Measurements from ENCODE around the gene COL6A3.

Gene COL6A3

GRCh38 chr2:237348281-237348865 lies 65.6 kb downstream of the COL6A3 start:
- TF ChIP-seq YY1 (IDR thresholded peaks at IDR 0.05; ENCODE audit: insufficient read depth, insufficient read length) = no peak
- TF ChIP-seq SUZ12 (IDR thresholded peaks at IDR 0.05; ENCODE audit: extremely low read depth, insufficient read depth, insufficient read length) = no peak
- no peak for TF ChIP-seq ZNF274 (IDR thresholded peaks at IDR 0.05; ENCODE audit: low read depth, low read length)
- H3K36me3 ChIP-seq (ENCODE audit: insufficient read depth, insufficient read length, low read length) = peaks cover 21% of the 10 kb centered on the region
- no peaks in the 10 kb centered on the region for H3K27me3 ChIP-seq (ENCODE audit: insufficient read depth, insufficient read length)
- no peak overlapping the region for H3K4me3 ChIP-seq (ENCODE audit: insufficient read length, low read depth)
- H3K9ac ChIP-seq (ENCODE audit: insufficient read length, low read depth) = no peak overlapping the region
- H3K9me3 ChIP-seq (ENCODE audit: insufficient read depth, low read length) = no peaks in the 10 kb centered on the region
- peaks cover 6% of the 10 kb centered on the region for H3K4me1 ChIP-seq (ENCODE audit: insufficient read depth, insufficient read length)
- DNase-seq (ENCODE audit: low read depth, low spot score) = no peak

- Histone ChIP-seq H3K36me3 (ENCODE audit: insufficient read depth, insufficient read length, low read length) (peaks cover 21% of the 10 kb centered on the region), H3K4me3 (ENCODE audit: insufficient read length, low read depth) (no peak overlapping the region), H3K27me3 (ENCODE audit: insufficient read depth, insufficient read length) (no peaks in the 10 kb centered on the region), H3K4me1 (ENCODE audit: insufficient read depth, insufficient read length) (peaks cover 3% of the 10 kb centered on the region), H3K9me3 (ENCODE audit: insufficient read depth, low read length) (no peaks in the 10 kb centered on the region), H3K9ac (ENCODE audit: insufficient read length, low read depth) (no peak overlapping the region)
- TF ChIP-seq SUZ12 (IDR thresholded peaks at IDR 0.05; ENCODE audit: extremely low read depth, insufficient read depth, insufficient read length) = no peak
- TF ChIP-seq ZNF274 (IDR thresholded peaks at IDR 0.05; ENCODE audit: low read depth, low read length) = no peak
- no peak for TF ChIP-seq YY1 (IDR thresholded peaks at IDR 0.05; ENCODE audit: insufficient read depth, insufficient read length)
- DNase-seq (ENCODE audit: low read depth, low spot score) = no peak
Observed at GRCh38 chr2:237345891-237346640, 67.9 kb downstream of the COL6A3 start.

GRCh38 chr2:237345411-237345810 lies 68.6 kb downstream of the COL6A3 start:
- H3K9ac ChIP-seq (ENCODE audit: insufficient read length, low read depth) = no peak overlapping the region
- TF ChIP-seq YY1 (IDR thresholded peaks at IDR 0.05; ENCODE audit: insufficient read depth, insufficient read length) (no peak), ZNF274 (IDR thresholded peaks at IDR 0.05; ENCODE audit: low read depth, low read length) (no peak), SUZ12 (IDR thresholded peaks at IDR 0.05; ENCODE audit: extremely low read depth, insufficient read depth, insufficient read length) (no peak)
- peaks cover 26% of the 10 kb centered on the region for H3K36me3 ChIP-seq (ENCODE audit: insufficient read depth, insufficient read length, low read length)

GRCh38 chr2:237344942-237345341 lies 69.0 kb downstream of the COL6A3 start:
- H3K27me3 ChIP-seq (ENCODE audit: insufficient read depth, insufficient read length) = no peaks in the 10 kb centered on the region
- no peaks in the 10 kb centered on the region for H3K9me3 ChIP-seq (ENCODE audit: insufficient read depth, low read length)
- H3K4me1 ChIP-seq (ENCODE audit: insufficient read depth, insufficient read length) = no peaks in the 10 kb centered on the region
- no peak overlapping the region for H3K4me3 ChIP-seq (ENCODE audit: insufficient read length, low read depth)
- DNase-seq (ENCODE audit: low read depth, low spot score) = no peak
- peaks cover 30% of the 10 kb centered on the region for H3K36me3 ChIP-seq (ENCODE audit: insufficient read depth, insufficient read length, low read length)
- TF ChIP-seq YY1 (IDR thresholded peaks at IDR 0.05; ENCODE audit: insufficient read depth, insufficient read length) (no peak), ZNF274 (IDR thresholded peaks at IDR 0.05; ENCODE audit: low read depth, low read length) (no peak), SUZ12 (IDR thresholded peaks at IDR 0.05; ENCODE audit: extremely low read depth, insufficient read depth, insufficient read length) (no peak)
- no peak overlapping the region for H3K9ac ChIP-seq (ENCODE audit: insufficient read length, low read depth)

More at GRCh38 chr2:237345411-237345810, 68.6 kb downstream of the COL6A3 start:
- no peaks in the 10 kb centered on the region for H3K4me1 ChIP-seq (ENCODE audit: insufficient read depth, insufficient read length)
- no peaks in the 10 kb centered on the region for H3K27me3 ChIP-seq (ENCODE audit: insufficient read depth, insufficient read length)
- H3K4me3 ChIP-seq (ENCODE audit: insufficient read length, low read depth) = no peak overlapping the region
- DNase-seq (ENCODE audit: low read depth, low spot score) = no peak
- H3K9me3 ChIP-seq (ENCODE audit: insufficient read depth, low read length) = no peaks in the 10 kb centered on the region

- Histone ChIP-seq H3K9ac (ENCODE audit: insufficient read length, low read depth) (no peak overlapping the region), H3K36me3 (ENCODE audit: insufficient read depth, insufficient read length, low read length) (peaks cover 35% of the 10 kb centered on the region), H3K4me3 (ENCODE audit: insufficient read length, low read depth) (no peak overlapping the region), H3K9me3 (ENCODE audit: insufficient read depth, low read length) (no peaks in the 10 kb centered on the region), H3K4me1 (ENCODE audit: insufficient read depth, insufficient read length) (no peaks in the 10 kb centered on the region), H3K27me3 (ENCODE audit: insufficient read depth, insufficient read length) (no peaks in the 10 kb centered on the region)
- no peak for DNase-seq (ENCODE audit: low read depth, low spot score)
- TF ChIP-seq SUZ12 (IDR thresholded peaks at IDR 0.05; ENCODE audit: extremely low read depth, insufficient read depth, insufficient read length) (no peak), ZNF274 (IDR thresholded peaks at IDR 0.05; ENCODE audit: low read depth, low read length) (no peak), YY1 (IDR thresholded peaks at IDR 0.05; ENCODE audit: insufficient read depth, insufficient read length) (no peak)
Observed at GRCh38 chr2:237343993-237344392, 70.0 kb downstream of the COL6A3 start.

GRCh38 chr2:237341872-237342271 lies 72.1 kb downstream of the COL6A3 start:
- TF ChIP-seq SUZ12 (IDR thresholded peaks at IDR 0.05; ENCODE audit: extremely low read depth, insufficient read depth, insufficient read length) = no peak
- Histone ChIP-seq H3K36me3 (ENCODE audit: insufficient read depth, insufficient read length, low read length) (peaks cover 30% of the 10 kb centered on the region), H3K9ac (ENCODE audit: insufficient read length, low read depth) (no peak overlapping the region), H3K27me3 (ENCODE audit: insufficient read depth, insufficient read length) (no peaks in the 10 kb centered on the region), H3K4me1 (ENCODE audit: insufficient read depth, insufficient read length) (no peaks in the 10 kb centered on the region), H3K9me3 (ENCODE audit: insufficient read depth, low read length) (no peaks in the 10 kb centered on the region), H3K4me3 (ENCODE audit: insufficient read length, low read depth) (no peak overlapping the region)
- DNase-seq (ENCODE audit: low read depth, low spot score) = no peak

- H3K9ac ChIP-seq (ENCODE audit: insufficient read length, low read depth) = no peak overlapping the region
- H3K36me3 ChIP-seq (ENCODE audit: insufficient read depth, insufficient read length, low read length) = peaks cover 31% of the 10 kb centered on the region
- H3K9me3 ChIP-seq (ENCODE audit: insufficient read depth, low read length) = no peaks in the 10 kb centered on the region
- no peak overlapping the region for H3K4me3 ChIP-seq (ENCODE audit: insufficient read length, low read depth)
- no peak for TF ChIP-seq SUZ12 (IDR thresholded peaks at IDR 0.05; ENCODE audit: extremely low read depth, insufficient read depth, insufficient read length)
- TF ChIP-seq YY1 (IDR thresholded peaks at IDR 0.05; ENCODE audit: insufficient read depth, insufficient read length) = no peak
- TF ChIP-seq ZNF274 (IDR thresholded peaks at IDR 0.05; ENCODE audit: low read depth, low read length) = no peak
- peaks cover 3% of the 10 kb centered on the region for H3K4me1 ChIP-seq (ENCODE audit: insufficient read depth, insufficient read length)
- H3K27me3 ChIP-seq (ENCODE audit: insufficient read depth, insufficient read length) = no peaks in the 10 kb centered on the region
- no peak for DNase-seq (ENCODE audit: low read depth, low spot score)
Observed at GRCh38 chr2:237337586-237337985, 76.4 kb downstream of the COL6A3 start.
